Psoas muscle (tissue), 8 donors: ENCODE measurements around the gene C11orf58. TPM values are rescaled to one million over a fixed set of nuclear protein-coding genes. Genes with fewer than 3 reads are reported as not detected.
A peak's percentile ranks its signal among the peaks of the same experiment; 100 is the strongest.

Source experiments
- ATAC-seq, 4 donors: fragments of 200-7000 bp; cut with Tn5 transposase; one replicate each; pipeline ENCODE4 v1.9.1; 2020; ENCODE audit warnings: moderate library complexity in 3 of 4, mild to moderate bottlenecking in 2 of 4
- DNase-seq, 2 donors: peaks; one replicate each; pipeline ENCODE4 v3.0.0-alpha.2; 2020
- H3K27ac ChIP-seq: fragments of 200-600 bp; one replicate; pipeline ENCODE4 v1.8.0; 2022
- H3K27me3 ChIP-seq, 3 donors: fragments of 200-600 bp in 1 of 3; one replicate each; pipeline versions ENCODE4 v1.6.1 to v1.8.0; 2013 to 2022; ENCODE audit warnings: low read length in 2 of 3, mild to moderate bottlenecking in 2 of 3, moderate library complexity in 1 of 3; ENCODE audit not compliant: insufficient read depth in 3 of 3
- H3K36me3 ChIP-seq, 2 donors: fragments of 200-600 bp in 1 of 2; one replicate each; pipeline versions ENCODE4 v1.6.1 to v1.8.0; 2013 to 2022; ENCODE audit warnings: low read depth in 1 of 2, mild to moderate bottlenecking in 1 of 2, moderate library complexity in 1 of 2; ENCODE audit not compliant: insufficient read depth in 1 of 2
- H3K4me1 ChIP-seq: fragments of 200-600 bp; one replicate; pipeline ENCODE4 v1.8.0; 2022
- H3K4me3 ChIP-seq: fragments of 200-600 bp; one replicate; pipeline ENCODE4 v1.8.0; 2022; ENCODE audit warnings: mild to moderate bottlenecking
- H3K9me3 ChIP-seq: fragments of 200-600 bp; one replicate; pipeline ENCODE4 v1.8.0; 2022
- CTCF ChIP-seq: fragments of 200-600 bp; IDR thresholded peaks from one replicate; pipeline ENCODE4 v1.8.0; 2022; ENCODE audit warnings: antibody characterized with exemption
- WGBS, 3 donors: extraction: QIAGEN DNeasy Blood & Tissue Kit; methylation state at CpG; one replicate each; pipeline versions ENCODE4 v1.1.6 to v1.1.7; 2013; 5-methylcytosine and 5-hydroxymethylcytosine counted together
- intact Hi-C, 2 donors: fragments of 100-400 bp; cut with DNase I; formaldehyde crosslinking; loops; one replicate each; pipeline versions ENCODE4 v1.11.0 to v1.14.2; 2022
- polyA plus RNA-seq, 3 donors: library from polyadenylated mRNA; stranded (reverse); fragments of 200-250 nt; gene quantifications; one replicate each; pipeline ENCODE4 v1.2.3, GENCODE V29; 2013
- total RNA-seq, 4 donors: library from RNA; stranded (reverse); fragmentation: NEBNext Ultra II Directional in 2 of 4; extraction: Animal tissue kit (Norgen Biotek cat#: 25700) in 2 of 4; gene quantifications; one replicate each; pipeline versions ENCODE4 v1.2.1 to v1.2.4, GENCODE V29; 2021 to 2023
- donor health status: healthy with polysubstance abuse.
- donor health status: DM: no; HTN: no; CAD: no; lungs with moderate emphysema.
- donor health status: Bipolar disorder and iron deficiency.
- donor health status: healthy.
- donor health status: DM: yes; HTN: yes; CAD: no.
- donor health status: DM: no; HTN: no; CAD: no.
- donor health status: DM: no; HTN: no; CAD: no.
- donor health status: DM: yes; HTN: yes; CAD: no.

Gene C11orf58
- total and polyA plus RNA-seq, 7 donors = 80.7 to 218 (median 92.2) TPM

GRCh38 chr11:16799221-16799620 is 60.8 kb downstream of the C11orf58 start:
- Histone ChIP-seq H3K4me1 (peaks cover 4% of the 10 kb centered on the region), H3K27ac (no peak overlapping the region), H3K4me3 (no peak overlapping the region), H3K27me3 (no peaks in the 10 kb centered on the region), H3K36me3 (no peaks in the 10 kb centered on the region), H3K9me3 (no peaks in the 10 kb centered on the region)
- no peak for ATAC-seq
- WGBS, 3 donors = 81 to 87% (median 84%) methylated on average over 1 of the region's 1 CpG
- no peak for DNase-seq
- intact Hi-C loops = no loop called here
- TF ChIP-seq CTCF = no peak

- peaks cover 10% of the 10 kb centered on the region for H3K4me1 ChIP-seq
- no peak for TF ChIP-seq CTCF
- no peaks in the 10 kb centered on the region for H3K9me3 ChIP-seq
- no peaks in the 10 kb centered on the region for H3K36me3 ChIP-seq
- no peak for DNase-seq
- H3K27me3 ChIP-seq = no peaks in the 10 kb centered on the region
- no peak overlapping the region for H3K4me3 ChIP-seq
- intact Hi-C loops = no loop called here
- no peak for ATAC-seq
- no peak overlapping the region for H3K27ac ChIP-seq
Observed at GRCh38 chr11:16799890-16800289, 61.4 kb downstream of the C11orf58 start.

- Histone ChIP-seq H3K27me3 (no peaks in the 10 kb centered on the region), H3K4me1 (peaks cover 15% of the 10 kb centered on the region), H3K36me3 (no peaks in the 10 kb centered on the region), H3K27ac (no peak overlapping the region), H3K4me3 (no peak overlapping the region), H3K9me3 (no peaks in the 10 kb centered on the region)
- no peak for TF ChIP-seq CTCF
- DNase-seq = no peak
- ATAC-seq = no peak
- intact Hi-C loops = no loop called here
Observed at GRCh38 chr11:16800382-16800781, 61.9 kb downstream of the C11orf58 start.

GRCh38 chr11:16801288-16801980 is 63.0 kb downstream of the C11orf58 start:
- Histone ChIP-seq H3K9me3 (no peaks in the 10 kb centered on the region), H3K27me3 (no peaks in the 10 kb centered on the region), H3K27ac (no peak overlapping the region), H3K36me3 (no peaks in the 10 kb centered on the region), H3K4me3 (no peak overlapping the region), H3K4me1 (peaks cover 16% of the 10 kb centered on the region)
- TF ChIP-seq CTCF = no peak
- no peak for DNase-seq
- peak in 3 of 4 donors; percentile 45 to 53 (median 52) for ATAC-seq
- intact Hi-C loops = no loop called here
- WGBS, 3 donors = 78 to 86% (median 83%) methylated on average over 10 of the region's 10 CpGs
